A673 (cell line): Measurements from ENCODE around the gene MAPKAPK3.

Experiments used
- CTCF ChIP-seq: fragments of 300-800, 200-600 bp; sonication (generic); conservative IDR thresholded peaks from 2 replicates; pipeline ENCODE4 v1.5.1; 2017; ENCODE audit warnings: low read depth, mild to moderate bottlenecking, antibody characterized with exemption, low read length, moderate library complexity, mixed read lengths
- EZH2 ChIP-seq: fragments of 200-600 bp; sonication (generic); IDR thresholded peaks from 2 replicates; pipeline ENCODE4 v1.6.1; 2017; ENCODE audit warnings: borderline replicate concordance, low read depth, mild to moderate bottlenecking, mixed read lengths, antibody characterized with exemption, low read length; ENCODE audit not compliant: poor library complexity, severe bottlenecking

- TF ChIP-seq CTCF (no peak), EZH2 (no peak)
These were observed 18.1 kb downstream of the MAPKAPK3 start for GRCh38 chr3:50635066-50635465.
